ENCODE results near the gene NEDD4L. TPM values are rescaled to one million over a fixed set of nuclear protein-coding genes. Genes with fewer than 3 reads are reported as not detected.

The NEDD4L gene
- total and polyA plus RNA-seq, 12 donors: 17.8 to 110 (median 37.6) TPM

DNA sequence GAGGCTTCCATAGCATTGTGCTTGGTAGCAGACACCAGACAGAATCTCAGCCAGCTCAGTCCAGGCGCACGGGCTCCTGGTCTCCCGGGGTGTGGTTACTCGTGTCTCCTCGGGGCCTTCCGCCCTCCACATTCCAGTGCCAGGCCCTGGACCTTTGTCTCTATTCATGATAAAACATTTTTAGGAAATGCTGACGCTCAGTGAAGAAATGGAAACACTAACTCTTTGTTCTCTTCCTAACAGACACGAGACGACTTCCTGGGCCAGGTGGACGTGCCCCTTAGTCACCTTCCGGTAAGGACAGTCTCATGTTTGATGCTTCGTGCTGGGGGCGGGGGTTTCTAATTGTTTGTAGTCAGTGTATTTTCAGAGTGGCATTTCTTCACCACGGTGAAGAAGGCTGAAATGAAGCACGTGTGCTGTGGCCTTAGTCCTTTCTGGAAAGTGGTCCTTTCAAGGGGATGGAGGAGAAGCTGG is 271.8 kb downstream of the NEDD4L start:
- intact Hi-C loops (cut with DNase I): no loop called here
- WGBS, 4 donors: 84 to 86% (median 85%) methylated on average over 15 of the region's 15 CpGs
- Histone ChIP-seq H3K4me1 (replicated peaks in 1 of 2) (peaks cover 15 to 20% of the 10 kb centered on the region in 2 donors), H3K4me3 (no peak overlapping the region), H3K9me3 (replicated peaks in 1 of 3) (no peaks in the 10 kb centered on the region), H3K27ac (peak overlapping the region in 3 of 5 donors; percentile 82 to 85 (median 85)), H3K27me3 (no peaks in the 10 kb centered on the region), H3K36me3 (replicated peaks in 1 of 2) (no peaks in the 10 kb centered on the region)
- TF ChIP-seq, protein P1, sequence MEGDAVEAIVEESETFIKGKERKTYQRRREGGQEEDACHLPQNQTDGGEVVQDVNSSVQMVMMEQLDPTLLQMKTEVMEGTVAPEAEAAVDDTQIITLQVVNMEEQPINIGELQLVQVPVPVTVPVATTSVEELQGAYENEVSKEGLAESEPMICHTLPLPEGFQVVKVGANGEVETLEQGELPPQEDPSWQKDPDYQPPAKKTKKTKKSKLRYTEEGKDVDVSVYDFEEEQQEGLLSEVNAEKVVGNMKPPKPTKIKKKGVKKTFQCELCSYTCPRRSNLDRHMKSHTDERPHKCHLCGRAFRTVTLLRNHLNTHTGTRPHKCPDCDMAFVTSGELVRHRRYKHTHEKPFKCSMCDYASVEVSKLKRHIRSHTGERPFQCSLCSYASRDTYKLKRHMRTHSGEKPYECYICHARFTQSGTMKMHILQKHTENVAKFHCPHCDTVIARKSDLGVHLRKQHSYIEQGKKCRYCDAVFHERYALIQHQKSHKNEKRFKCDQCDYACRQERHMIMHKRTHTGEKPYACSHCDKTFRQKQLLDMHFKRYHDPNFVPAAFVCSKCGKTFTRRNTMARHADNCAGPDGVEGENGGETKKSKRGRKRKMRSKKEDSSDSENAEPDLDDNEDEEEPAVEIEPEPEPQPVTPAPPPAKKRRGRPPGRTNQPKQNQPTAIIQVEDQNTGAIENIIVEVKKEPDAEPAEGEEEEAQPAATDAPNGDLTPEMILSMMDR (IDR thresholded peaks at IDR 0.05): no peak
- TF ChIP-seq POLR2A (IDR thresholded peaks at IDR 0.05): no peak
- DNase-seq: peak in 4 of 7 donors; percentile 27 to 72 (median 49)

DNA sequence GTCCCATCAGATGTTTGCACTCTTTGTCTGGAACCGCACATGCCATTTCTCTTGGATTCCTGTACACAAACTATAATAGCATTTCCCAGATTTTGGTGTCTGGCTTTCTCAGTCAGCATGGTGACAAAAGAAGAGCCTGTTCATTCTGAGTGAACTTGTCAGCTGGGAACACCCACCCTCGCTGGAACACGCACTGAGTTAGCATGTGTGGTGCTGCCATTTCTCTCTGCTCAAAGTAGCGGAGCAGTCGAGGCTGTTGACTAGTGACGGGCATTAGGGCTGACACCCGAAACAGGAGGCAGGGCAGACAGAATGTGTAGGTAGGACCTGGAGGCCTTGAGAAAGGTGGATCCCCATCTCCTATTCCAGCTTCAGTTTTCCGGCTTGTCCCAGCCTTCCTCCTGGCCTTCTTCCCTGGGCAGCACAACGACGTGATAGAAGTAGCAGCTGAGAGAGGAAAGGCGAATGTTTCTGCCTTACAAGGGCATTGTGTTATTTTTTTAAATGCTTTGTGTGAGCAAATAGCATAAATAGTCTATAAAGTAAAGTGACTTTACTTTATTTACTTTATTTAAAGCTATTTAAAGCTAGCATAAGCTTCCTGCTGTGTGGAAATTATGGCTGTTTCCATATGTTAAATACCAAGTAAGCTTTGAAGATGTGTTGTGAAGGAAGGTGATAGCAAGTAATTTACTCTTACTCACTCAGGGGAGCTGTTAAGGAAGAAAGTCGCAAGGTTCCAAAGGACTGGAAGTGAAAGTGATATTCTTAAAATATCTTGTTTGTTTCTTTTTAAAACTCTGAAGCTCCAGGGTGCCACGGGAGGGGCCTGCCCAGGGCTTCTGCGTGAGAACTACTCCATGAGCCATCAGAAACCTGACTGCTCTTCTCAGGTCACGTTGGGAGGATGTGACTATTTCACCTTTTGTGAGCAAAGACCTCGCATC is 272.6 kb downstream of the NEDD4L start:
- Histone ChIP-seq H3K9me3 (replicated peaks in 1 of 3) (no peaks in the 10 kb centered on the region), H3K27ac (peak overlapping the region in 3 of 5 donors; percentile 11 to 85 (median 25)), H3K4me1 (replicated peaks in 1 of 2) (peaks cover 15 to 23% of the 10 kb centered on the region in 2 donors), H3K4me3 (no peak overlapping the region), H3K27me3 (no peaks in the 10 kb centered on the region), H3K36me3 (replicated peaks in 1 of 2) (no peaks in the 10 kb centered on the region)
- DNase-seq: no peak
- intact Hi-C loops (cut with DNase I): no loop called here
- TF ChIP-seq POLR2A (IDR thresholded peaks at IDR 0.05): no peak
- TF ChIP-seq, protein P1 (IDR thresholded peaks at IDR 0.05): no peak
- 84 to 88% (median 88%) methylated on average over 16 of the region's 16 CpGs for WGBS, 4 donors

DNA sequence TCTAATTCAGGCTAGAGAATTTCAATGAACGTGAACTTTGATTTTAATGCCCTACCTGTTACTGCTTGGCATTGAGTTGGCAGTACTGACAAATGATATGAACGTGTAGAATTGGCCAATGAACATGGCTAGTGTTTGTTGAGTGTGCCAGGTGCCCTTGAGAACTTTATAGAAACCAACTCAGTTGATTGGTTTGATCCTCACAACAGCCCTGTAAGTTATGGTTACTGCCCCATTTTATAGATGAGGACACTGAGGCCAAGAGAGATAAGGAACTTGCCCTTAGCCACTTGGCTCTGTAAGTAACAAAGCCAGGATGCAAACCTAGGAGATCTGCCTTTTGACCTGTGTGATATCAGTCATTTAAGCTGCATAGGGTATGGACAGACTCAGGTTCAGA is 275.7 kb downstream of the NEDD4L start:
- WGBS, 4 donors: 61 to 68% (median 65%) methylated on average over 2 of the region's 2 CpGs
- peaks cover 5 to 14% of the 10 kb centered on the region in 2 donors for H3K4me1 ChIP-seq (replicated peaks in 1 of 2)

More for the DNA sequence above, 275.7 kb downstream of the NEDD4L start:
- intact Hi-C loops (cut with DNase I): loop anchor here in 1 of 2 donors (10.0 kb wide), 1 partner anchor 175 kb away; no protein-coding TSS in a partner anchor
- H3K27ac ChIP-seq: no peak overlapping the region
- no peaks in the 10 kb centered on the region for H3K9me3 ChIP-seq (replicated peaks in 1 of 3)
- no peak overlapping the region for H3K4me3 ChIP-seq
- H3K36me3 ChIP-seq (replicated peaks in 1 of 2): no peaks in the 10 kb centered on the region
- TF ChIP-seq POLR2A (IDR thresholded peaks at IDR 0.05): no peak
- TF ChIP-seq, protein P1 (IDR thresholded peaks at IDR 0.05): no peak
- H3K27me3 ChIP-seq: no peaks in the 10 kb centered on the region
- DNase-seq: no peak

Measured in adrenal gland (tissue), 12 donors.